WERI-Rb-1 (cell line): ENCODE results near the gene SECTM1.

Experiments
- DNase-seq: peaks from one replicate; pipeline ENCODE4 v3.0.0-alpha.2; 2020
- H3K27ac ChIP-seq: fragments of 250-450 bp; sonication (Bioruptor Pico); 2 replicates; pipeline ENCODE4 v1.5.1; 2020; ENCODE audit warnings: mild to moderate bottlenecking, moderate library complexity
- H3K27me3 ChIP-seq: fragments of 250-450 bp; sonication (Bioruptor Pico); 2 replicates; pipeline ENCODE4 v1.5.1; 2021; ENCODE audit warnings: mild to moderate bottlenecking, low read depth, moderate library complexity; ENCODE audit not compliant: insufficient read depth, severe bottlenecking
- H3K36me3 ChIP-seq: fragments of 250-450 bp; sonication (Bioruptor Pico); 2 replicates; pipeline ENCODE4 v1.5.1; 2020; ENCODE audit warnings: mild to moderate bottlenecking, moderate library complexity
- H3K4me3 ChIP-seq: 2 replicates; pipeline ENCODE4 v1.5.1; 2011; ENCODE audit warnings: low read depth, mild to moderate bottlenecking, control low read depth, low read length
- H3K9me3 ChIP-seq: fragments of 250-450 bp; sonication (Bioruptor Pico); 2 replicates; pipeline ENCODE4 v1.5.1; 2021; ENCODE audit warnings: mild to moderate bottlenecking, moderate library complexity; ENCODE audit not compliant: severe bottlenecking
- TF ChIP-seq, protein P1 (sequence below): IDR thresholded peaks from 2 replicates; pipeline ENCODE4 v1.5.1; 2011; ENCODE audit warnings: low read depth, mild to moderate bottlenecking, control low read depth, inconsistent platforms, low read length

Gene SECTM1

DNA sequence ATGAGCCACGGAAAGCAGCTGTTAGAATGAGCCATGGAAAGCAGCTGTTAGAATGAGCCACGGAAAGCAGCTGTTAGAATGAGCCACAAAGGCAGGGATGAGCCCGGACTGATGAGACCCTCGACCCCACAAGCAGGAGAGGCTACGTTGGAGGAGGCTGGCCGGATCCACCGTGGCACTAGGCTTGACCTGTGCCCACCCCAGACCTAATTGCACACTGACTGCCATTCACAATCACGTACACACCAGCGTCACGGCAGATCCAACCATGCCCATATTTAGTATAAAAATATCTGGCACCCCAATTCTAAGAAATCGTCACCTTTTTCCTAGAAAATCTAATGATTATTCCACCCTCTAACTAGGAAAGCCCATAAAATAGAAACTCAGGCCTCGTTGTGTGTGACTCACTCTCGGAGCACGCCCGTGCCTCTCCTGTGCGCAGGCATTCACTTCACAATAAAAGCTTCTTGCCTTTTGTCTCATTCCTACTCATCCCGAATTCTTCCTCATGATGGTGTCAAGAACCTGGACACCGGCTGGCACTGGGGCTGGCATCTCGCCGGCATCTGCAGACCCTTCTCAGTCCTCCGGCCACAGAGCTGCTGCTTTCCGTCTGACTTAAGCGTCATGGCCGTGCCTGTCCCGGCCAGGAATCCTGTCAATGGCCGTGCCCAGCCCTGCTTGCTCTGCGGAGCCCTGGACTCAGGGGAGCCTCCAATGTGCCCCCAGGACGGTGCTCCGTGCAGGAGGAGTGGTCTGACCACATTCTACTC is 5.5 kb upstream of the SECTM1 start:
- no peaks in the 10 kb centered on the region for H3K27me3 ChIP-seq
- H3K9me3 ChIP-seq, result peaks cover 11% of the 10 kb centered on the region
- no peak for DNase-seq
- TF ChIP-seq, protein P1, sequence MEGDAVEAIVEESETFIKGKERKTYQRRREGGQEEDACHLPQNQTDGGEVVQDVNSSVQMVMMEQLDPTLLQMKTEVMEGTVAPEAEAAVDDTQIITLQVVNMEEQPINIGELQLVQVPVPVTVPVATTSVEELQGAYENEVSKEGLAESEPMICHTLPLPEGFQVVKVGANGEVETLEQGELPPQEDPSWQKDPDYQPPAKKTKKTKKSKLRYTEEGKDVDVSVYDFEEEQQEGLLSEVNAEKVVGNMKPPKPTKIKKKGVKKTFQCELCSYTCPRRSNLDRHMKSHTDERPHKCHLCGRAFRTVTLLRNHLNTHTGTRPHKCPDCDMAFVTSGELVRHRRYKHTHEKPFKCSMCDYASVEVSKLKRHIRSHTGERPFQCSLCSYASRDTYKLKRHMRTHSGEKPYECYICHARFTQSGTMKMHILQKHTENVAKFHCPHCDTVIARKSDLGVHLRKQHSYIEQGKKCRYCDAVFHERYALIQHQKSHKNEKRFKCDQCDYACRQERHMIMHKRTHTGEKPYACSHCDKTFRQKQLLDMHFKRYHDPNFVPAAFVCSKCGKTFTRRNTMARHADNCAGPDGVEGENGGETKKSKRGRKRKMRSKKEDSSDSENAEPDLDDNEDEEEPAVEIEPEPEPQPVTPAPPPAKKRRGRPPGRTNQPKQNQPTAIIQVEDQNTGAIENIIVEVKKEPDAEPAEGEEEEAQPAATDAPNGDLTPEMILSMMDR, result no peak
- no peaks in the 10 kb centered on the region for H3K36me3 ChIP-seq
- no peak overlapping the region for H3K4me3 ChIP-seq
- H3K27ac ChIP-seq, result no peak overlapping the region

DNA sequence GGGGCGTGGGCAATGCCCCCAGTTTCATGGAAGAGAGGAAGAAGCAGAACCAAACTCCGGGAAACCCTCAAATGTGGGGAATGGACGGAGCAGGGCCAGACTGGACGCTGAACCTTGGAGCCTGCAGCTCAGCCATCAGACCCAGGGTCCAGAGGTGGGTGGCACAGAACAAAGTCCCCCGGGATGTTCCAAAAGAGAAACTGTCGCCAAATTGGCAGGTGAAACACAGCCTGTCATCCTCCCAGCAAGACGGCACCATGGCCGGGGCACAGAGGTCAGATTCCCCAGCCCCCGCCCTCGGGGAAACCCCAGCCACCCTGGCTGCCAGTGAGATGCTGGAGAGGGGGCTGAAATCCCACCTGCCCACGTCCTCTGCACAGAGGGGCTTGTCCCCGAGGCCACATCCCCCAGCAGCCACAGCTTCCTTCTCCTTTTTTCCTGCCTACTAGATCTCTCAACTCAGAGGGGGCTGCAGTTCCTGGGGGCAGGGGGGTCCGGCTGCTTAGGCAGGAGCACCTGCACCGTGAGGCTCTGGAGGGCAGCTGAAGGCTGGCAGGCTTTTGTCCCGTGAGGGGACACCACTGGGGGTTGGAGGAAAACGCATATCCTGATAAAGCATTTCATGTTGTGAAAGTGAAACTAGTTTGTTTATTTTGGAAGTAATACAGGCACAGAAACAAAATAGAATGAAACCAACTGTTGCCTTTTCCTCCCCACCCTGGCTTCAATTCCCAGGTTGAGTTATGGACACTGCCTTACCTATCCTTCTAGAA is 1.2 kb upstream of the SECTM1 start:
- TF ChIP-seq, protein P1, result no peak
- Histone ChIP-seq H3K4me3 (no peak overlapping the region), H3K36me3 (no peaks in the 10 kb centered on the region), H3K27ac (no peak overlapping the region), H3K9me3 (no peaks in the 10 kb centered on the region), H3K27me3 (no peaks in the 10 kb centered on the region)
- DNase-seq, result no peak

DNA sequence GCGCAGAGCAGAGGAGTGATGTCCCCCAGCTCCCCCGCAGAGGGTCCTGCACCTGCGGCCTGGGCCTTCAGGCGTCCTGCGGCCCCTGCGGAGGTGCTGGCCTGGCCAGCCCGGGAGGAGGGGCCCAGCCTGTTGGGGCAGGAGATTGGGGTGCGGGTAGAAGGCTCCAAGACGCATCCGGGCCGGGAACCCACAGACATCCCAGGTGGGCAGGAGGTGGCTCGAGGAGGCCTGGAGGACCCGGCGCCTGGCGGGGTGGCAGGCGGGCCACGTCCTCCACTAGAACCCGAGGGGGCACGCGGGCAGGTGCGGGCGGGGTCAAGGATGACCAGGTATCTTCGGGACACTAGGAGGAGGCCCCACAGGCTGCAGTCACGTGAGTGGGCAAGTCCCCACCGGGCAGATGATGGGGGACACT is 647 bp upstream of the SECTM1 start:
- Histone ChIP-seq H3K36me3 (no peaks in the 10 kb centered on the region), H3K27ac (no peak overlapping the region), H3K4me3 (no peak overlapping the region), H3K27me3 (no peaks in the 10 kb centered on the region), H3K9me3 (no peaks in the 10 kb centered on the region)
- TF ChIP-seq, protein P1, result no peak
- no peak for DNase-seq

DNA sequence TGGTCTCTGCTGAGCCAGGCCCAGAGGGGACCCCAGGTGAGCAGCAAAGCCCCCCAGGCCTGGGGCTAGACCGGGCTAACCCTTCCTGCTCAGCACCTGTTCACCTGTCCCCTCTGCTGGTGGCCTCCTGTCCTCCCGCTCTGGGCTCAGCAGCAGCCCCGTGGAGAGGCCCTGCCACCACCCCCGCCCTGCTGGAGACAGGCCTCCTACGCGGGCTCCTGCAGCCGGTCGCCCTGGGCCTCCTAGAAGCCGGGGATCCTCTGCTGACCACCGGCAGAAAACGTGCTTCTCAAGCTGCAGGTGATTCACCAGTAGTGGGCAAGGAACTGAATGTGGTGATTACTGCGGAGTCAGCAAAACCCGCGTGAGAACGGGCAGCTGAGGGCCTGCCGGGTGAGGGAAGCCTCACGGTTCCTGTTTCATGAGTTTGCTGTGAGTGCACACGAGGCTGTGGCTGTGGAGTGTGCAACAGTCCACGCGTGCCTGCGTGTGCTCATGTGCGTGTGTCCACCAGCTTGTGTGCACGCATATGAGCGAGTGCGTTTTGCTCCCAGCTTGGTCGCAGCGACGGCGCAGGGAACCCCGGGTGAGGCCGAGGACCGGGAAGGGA is 792 bp downstream of the SECTM1 start:
- no peak for DNase-seq
- no peaks in the 10 kb centered on the region for H3K9me3 ChIP-seq
- TF ChIP-seq, protein P1, result 0 out of 2 replicates have a peak, but pooled peaks have one; percentile 24
- no peak overlapping the region for H3K4me3 ChIP-seq
- H3K36me3 ChIP-seq, result no peaks in the 10 kb centered on the region
- no peaks in the 10 kb centered on the region for H3K27me3 ChIP-seq
- no peak overlapping the region for H3K27ac ChIP-seq

DNA sequence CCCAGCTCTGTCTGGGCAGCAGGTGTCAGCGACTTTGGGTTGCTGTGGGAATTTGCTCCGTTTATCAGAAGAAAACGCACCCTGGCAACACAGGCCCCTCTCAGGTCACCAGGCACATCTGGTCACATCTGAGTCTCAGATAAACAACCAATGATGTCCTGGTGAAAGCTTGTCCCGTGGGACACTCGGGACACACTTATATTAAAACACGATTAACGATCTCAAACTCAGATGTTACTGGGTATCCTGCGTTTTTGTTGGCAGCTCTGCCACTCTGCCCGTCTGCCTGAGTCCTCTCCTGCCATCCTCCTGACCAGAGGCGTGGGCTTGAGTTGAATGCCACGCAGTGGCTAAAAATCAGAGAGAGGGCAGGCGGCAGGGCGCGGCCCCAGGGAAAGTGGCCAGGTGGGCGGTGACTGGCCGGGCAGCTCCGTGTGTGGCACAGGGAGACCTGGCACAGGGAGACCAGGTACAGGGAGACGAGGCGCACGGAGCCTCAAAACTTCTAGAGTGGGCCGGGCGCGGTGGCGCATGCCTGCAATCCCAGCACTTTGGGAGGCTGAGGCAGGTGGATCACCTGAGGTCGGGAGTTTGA is 2.1 kb downstream of the SECTM1 start:
- no peak overlapping the region for H3K4me3 ChIP-seq
- no peaks in the 10 kb centered on the region for H3K27me3 ChIP-seq
- TF ChIP-seq, protein P1, result no peak
- no peak for DNase-seq
- no peak overlapping the region for H3K27ac ChIP-seq
- no peaks in the 10 kb centered on the region for H3K9me3 ChIP-seq
- no peaks in the 10 kb centered on the region for H3K36me3 ChIP-seq
